UCSD-AML1 (cell line): ENCODE data around the gene LRRIQ3.

ENCODE experiments used
- DNase-seq: peaks from one replicate; lab custom pipeline; 2025; ENCODE audit not compliant: unreplicated experiment; lab: John Stamatoyannopoulos, UW

The LRRIQ3 gene

DNA sequence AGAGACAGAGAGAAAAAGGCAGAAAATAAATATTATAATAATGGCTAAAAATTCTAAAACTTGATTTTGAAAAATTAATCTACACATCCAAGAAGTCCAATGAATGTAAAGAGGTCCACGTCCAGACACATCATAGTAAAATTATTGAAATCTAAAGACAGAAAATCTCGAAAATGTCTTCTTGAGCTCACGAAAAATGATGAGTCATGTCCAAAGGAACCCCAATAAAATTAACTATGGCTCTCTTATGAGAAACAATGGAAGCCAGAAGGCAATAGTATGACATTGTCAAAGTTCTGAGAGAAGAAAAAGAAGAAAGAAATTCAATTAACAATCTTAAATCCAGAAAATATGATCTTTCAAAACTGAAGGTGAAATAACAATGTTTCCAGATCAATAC is 84.6 kb downstream of the LRRIQ3 start:
- no peak for DNase-seq

DNA sequence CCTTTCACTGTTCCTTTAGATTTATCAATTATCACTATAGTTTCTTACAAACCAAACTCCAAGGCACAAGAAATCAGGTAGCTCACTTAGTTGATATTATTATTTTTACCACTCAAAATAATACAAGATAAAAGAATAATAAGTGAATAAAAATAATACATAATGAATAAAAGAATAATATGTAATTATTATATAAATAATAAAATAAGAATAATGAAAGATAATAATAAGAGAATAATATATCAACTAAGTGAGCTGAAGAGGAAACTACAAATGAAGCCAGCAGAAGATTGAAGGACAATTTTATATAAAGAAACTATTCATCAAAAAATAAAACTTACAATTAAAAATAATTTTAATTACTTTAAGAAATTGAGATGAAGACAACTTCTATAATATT is 90.6 kb downstream of the LRRIQ3 start:
- DNase-seq = no peak

DNA sequence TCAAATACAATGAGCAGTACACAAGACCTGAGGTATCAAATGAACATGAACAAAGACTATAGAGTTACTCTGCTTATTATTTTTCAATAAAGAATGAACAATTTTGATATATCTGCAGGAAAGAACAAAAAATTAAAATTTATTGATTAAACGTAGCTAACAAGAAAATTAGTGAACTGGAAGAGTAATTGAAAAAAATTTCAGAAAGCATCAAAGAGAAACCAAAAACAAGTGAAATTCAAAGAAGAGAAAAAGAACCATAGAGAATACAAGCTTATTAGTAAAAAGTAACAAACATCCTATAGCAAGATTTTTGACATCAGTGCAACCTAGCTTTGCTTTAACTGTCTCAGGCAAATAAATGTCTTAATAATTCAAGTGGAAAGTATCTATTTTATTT is 106.6 kb downstream of the LRRIQ3 start:
- no peak for DNase-seq

- no peak for DNase-seq
Observed at GRCh38 chr1:74083128-74083527, 114.8 kb downstream of the LRRIQ3 start.

DNA sequence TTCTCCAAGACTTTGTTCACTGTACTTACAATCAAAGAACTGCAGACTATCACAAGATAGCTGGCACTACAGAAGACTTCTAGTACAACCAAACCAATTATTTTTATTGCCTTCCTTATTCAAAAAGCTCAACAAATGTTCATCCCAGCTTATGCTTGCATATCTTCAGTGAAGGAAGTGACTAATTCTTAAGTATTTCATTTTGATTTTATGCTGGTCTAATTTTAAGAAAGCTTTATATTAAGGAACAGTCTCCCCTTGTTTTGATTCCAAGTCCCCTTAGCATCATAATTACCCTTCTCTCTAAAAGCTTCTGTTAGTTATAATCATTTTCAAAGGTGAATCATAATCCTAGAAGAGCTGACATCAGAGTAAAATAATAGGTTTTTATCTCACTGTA is 132.9 kb downstream of the LRRIQ3 start:
- no peak for DNase-seq

GRCh38 chr1:74057719-74058118 is 140.3 kb downstream of the LRRIQ3 start:
- no peak for DNase-seq

DNA sequence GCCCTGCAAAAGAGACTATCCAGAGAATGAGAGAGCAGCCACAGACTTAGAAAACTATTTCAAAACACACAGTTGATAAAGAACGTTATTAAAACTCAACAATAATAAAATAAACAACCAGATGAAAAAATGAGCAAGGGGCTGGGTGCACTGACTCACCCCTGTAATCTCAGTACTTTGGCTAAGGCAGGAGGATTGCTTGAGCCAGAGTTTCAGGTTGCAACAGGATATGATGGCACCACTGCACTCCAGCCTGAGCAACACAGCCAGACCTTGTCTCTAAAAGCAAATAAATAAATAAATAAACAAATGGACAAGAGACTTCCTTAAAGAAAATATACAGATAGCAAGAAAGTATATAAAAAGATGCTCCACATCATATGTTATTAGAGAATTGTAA is 144.6 kb downstream of the LRRIQ3 start:
- no peak for DNase-seq

DNA sequence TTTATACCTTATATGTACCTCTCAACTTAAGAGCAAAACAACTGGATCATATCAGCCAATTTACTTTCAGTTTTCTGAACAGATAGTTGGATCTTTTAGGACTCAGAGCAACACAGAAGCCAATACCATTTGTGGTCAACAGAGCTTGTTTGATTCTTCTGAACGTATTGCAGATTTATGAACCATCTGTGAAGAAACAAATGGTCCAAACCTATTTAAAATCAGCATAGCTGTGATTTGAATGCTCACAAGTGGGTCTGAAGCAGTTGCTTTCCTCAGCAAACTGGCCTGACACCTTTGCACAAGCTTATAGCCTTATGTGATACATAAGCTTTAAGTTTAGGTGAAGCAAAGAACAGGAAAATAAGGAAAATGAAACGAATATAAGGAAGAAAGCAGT is 147.6 kb downstream of the LRRIQ3 start:
- DNase-seq = no peak

DNA sequence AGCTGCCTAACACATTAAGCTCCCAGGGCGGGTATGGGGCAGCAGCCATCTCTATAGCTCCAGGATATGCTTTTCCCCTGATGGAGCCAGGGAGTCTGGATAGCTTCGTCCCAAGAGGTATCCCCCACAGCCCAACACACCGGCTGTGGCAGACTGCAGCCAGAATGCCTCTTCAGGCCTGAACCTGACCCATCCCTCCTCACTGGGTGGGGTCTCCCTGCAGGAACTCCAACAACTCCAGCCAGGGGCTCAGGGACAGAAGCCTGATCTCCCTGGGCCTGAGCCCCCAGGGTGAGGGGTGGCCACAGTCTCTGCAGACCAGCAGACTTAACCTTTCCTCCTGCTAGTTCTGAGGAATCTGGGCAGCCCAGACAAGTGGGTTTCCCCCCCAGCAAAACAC is 159.9 kb downstream of the LRRIQ3 start:
- no peak for DNase-seq

DNA sequence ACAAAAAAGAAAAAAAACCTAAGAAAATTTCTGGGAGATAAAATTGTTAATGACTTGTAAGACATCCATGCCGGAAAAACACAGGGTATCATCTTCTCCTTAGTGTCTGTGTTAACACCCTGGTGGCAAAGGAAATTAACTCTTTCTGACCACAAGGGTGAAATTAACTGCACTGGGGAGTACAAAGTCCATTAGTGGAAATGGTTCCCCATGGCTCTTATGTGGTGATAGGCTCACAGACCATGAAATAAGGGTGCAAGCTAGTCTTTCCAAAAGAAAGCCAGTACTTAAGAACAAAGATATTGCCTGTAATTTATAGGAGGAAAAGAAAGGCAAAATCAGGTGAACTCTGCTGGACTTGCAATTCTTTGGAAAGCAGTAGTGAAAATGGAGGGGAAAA is 185.4 kb downstream of the LRRIQ3 start:
- no peak for DNase-seq

DNA sequence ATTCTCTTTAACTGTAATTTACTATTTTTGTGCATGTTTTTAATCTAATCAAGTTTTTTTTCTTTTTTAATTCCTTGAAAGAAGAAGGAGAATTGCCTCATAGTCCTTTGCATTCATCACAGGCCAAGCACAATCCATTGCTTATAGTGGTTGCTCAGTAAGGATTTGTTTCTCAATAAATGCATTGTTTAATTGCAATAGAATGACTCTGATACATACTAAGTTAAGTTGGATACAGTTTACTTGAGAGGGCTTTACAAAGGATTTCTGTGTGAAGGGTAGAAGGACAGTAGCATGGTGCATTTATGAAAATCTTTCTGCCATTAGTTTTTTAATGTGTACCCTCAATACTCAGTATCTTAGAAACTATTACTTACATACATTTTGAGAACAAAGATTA is 186.2 kb downstream of the LRRIQ3 start:
- DNase-seq = no peak

GRCh38 chr1:74010206-74010605 is 187.8 kb downstream of the LRRIQ3 start:
- peak; percentile 17 for DNase-seq

DNA sequence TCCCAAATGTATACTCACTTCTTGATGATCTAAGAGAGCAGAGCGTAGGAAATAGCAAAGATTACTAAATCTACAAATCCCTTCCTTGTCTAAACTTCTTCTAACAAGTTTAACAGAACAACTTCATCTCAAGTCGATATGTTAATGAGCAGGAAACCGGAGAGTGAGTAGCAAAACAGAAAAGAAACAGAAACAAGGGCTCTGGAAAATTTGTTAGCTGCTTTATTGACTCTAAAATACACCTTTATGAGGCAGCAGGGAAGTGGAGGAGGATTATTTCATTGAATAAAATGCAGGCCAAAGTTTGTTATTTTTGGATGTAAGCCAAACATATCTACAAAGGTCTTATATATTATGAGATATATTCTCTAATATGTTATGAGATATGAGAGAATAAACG is 192.4 kb downstream of the LRRIQ3 start:
- DNase-seq = no peak

DNA sequence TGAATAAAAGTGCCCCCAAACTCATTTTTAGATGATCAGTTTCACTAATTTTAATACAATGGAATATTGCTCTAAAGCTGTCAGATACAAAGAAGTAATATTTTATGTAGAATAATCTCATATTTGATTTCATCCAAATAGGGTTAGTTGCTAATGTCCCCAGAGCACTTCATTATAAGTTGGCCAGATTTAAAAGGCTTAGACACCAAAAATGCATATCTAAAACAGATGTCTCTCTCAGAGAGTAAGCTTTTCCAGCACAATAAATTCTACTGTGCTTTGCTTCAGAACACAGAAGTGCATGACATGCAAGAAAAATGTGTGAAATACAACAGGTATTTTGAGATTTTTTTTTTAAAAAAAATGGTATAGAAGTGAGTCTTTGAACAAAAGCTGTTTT is 194.2 kb downstream of the LRRIQ3 start:
- no peak for DNase-seq

DNA sequence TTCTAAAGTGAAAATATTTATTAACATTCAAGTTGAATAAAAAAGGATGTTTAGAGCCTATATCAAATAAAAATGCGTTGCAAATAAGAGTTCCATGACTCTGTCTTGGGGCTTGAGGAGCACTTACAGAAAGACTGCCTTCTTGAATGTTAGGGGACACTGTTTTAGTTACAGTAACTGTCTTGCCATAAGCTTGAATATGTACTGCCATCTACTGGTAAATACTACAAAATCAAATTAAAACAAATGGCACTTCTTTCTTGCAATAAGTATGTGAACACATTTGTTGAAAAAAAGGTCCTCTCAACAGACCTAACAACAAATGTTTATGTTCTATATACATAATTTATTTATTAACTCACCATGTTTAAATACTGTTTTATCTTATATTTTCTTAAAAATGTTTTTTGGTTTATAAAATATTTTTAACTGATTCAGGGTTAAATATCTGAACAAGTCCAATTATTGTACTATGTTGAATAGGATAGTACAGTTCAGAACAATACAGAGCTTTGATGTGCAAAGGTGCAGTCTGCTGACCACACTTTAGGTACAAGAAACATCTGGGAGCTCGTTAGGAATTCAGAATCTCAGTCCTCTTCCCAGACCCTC is 199.5 kb downstream of the LRRIQ3 start:
- DNase-seq = no peak

GRCh38 chr1:73980324-73981040 is 217.5 kb downstream of the LRRIQ3 start:
- DNase-seq = no peak

- no peak for DNase-seq
Observed at GRCh38 chr1:73979684-73980083, 218.3 kb downstream of the LRRIQ3 start.

- DNase-seq = no peak
Observed at GRCh38 chr1:73978964-73979363, 219.0 kb downstream of the LRRIQ3 start.
